Liver (tissue), 9 donors: ENCODE data around the gene TOLLIP. TPM values are rescaled to one million over a fixed set of nuclear protein-coding genes. Genes with fewer than 3 reads are reported as not detected.

ENCODE experiments used
- DNase-seq: peaks from one replicate; pipeline ENCODE4 v3.0.0-alpha.2; 2017; ENCODE audit warnings: low spot score
- H3K27ac ChIP-seq, 2 donors: one replicate each; pipeline ENCODE4 v1.7.0; 2013; ENCODE audit warnings: inconsistent platforms in 2 of 2, low read length in 2 of 2, control low read depth in 1 of 2, low read depth in 1 of 2, mild to moderate bottlenecking in 1 of 2
- H3K27me3 ChIP-seq, 4 donors: one replicate each; pipeline versions ENCODE4 v1.6.1 to v1.7.0; 2013; ENCODE audit warnings: low read length in 3 of 4, inconsistent platforms in 1 of 4, mild to moderate bottlenecking in 1 of 4, moderate library complexity in 1 of 4; ENCODE audit not compliant: control insufficient read depth in 4 of 4, insufficient read depth in 4 of 4
- H3K36me3 ChIP-seq, 4 donors: one replicate each; pipeline versions ENCODE4 v1.6.1 to v1.7.0; 2013; ENCODE audit warnings: low read length in 3 of 4, mild to moderate bottlenecking in 3 of 4, low read depth in 1 of 4, moderate library complexity in 1 of 4; ENCODE audit not compliant: control insufficient read depth in 4 of 4, insufficient read depth in 3 of 4
- H3K4me1 ChIP-seq, 4 donors: one replicate each; pipeline versions ENCODE4 v1.6.1 to v1.7.0; 2013; ENCODE audit warnings: low read length in 3 of 4, mild to moderate bottlenecking in 3 of 4, moderate library complexity in 1 of 4; ENCODE audit not compliant: control insufficient read depth in 4 of 4, insufficient read depth in 4 of 4
- H3K4me3 ChIP-seq, 3 donors: one replicate each; pipeline versions ENCODE4 v1.6.1 to v1.7.0; 2013; ENCODE audit warnings: low read length in 3 of 3, control low read depth in 1 of 3, low read depth in 1 of 3, mild to moderate bottlenecking in 1 of 3
- H3K9ac ChIP-seq, 2 donors: one replicate each; pipeline ENCODE4 v1.7.0; 2013; ENCODE audit warnings: low read length in 2 of 2, mild to moderate bottlenecking in 2 of 2, moderate library complexity in 2 of 2, control low read depth in 1 of 2, low read depth in 1 of 2
- H3K9me3 ChIP-seq, 4 donors: one replicate each; pipeline versions ENCODE4 v1.6.1 to v1.7.0; 2013; ENCODE audit warnings: low read length in 3 of 4; ENCODE audit not compliant: control insufficient read depth in 4 of 4
- EGR1 ChIP-seq, 2 donors: IDR thresholded peaks; 2 replicates each; pipeline ENCODE4 v1.6.1; 2016 to 2018; ENCODE audit warnings: antibody characterized with exemption in 2 of 2, low read depth in 2 of 2
- FOXA2 ChIP-seq: IDR thresholded peaks from 2 replicates; pipeline ENCODE4 v1.6.1; 2016; ENCODE audit warnings: antibody characterized with exemption
- GABPA ChIP-seq, 2 donors: IDR thresholded peaks in 1 of 2; conservative IDR thresholded peaks in 1 of 2; 2 replicates each; pipeline ENCODE4 v1.6.1; 2016; ENCODE audit warnings: antibody characterized with exemption in 2 of 2, mild to moderate bottlenecking in 1 of 2, moderate library complexity in 1 of 2
- HNF4G ChIP-seq: IDR thresholded peaks from 2 replicates; pipeline ENCODE4 v1.6.1; 2016; ENCODE audit warnings: antibody characterized with exemption
- JUND ChIP-seq, 2 donors: IDR thresholded peaks; 2 replicates each; pipeline ENCODE4 v1.6.1; 2016; ENCODE audit warnings: antibody characterized with exemption in 2 of 2
- NR2F2 ChIP-seq: IDR thresholded peaks from 2 replicates; pipeline ENCODE4 v1.6.1; 2016; ENCODE audit warnings: antibody characterized with exemption
- RAD21 ChIP-seq, 2 donors: IDR thresholded peaks; 2 replicates each; pipeline ENCODE4 v1.6.1; 2016; ENCODE audit warnings: antibody characterized with exemption in 2 of 2, mild to moderate bottlenecking in 2 of 2
- RXRA ChIP-seq, 2 donors: IDR thresholded peaks; 2 replicates each; pipeline ENCODE4 v1.6.1; 2017 to 2018; ENCODE audit warnings: antibody characterized with exemption in 2 of 2, mild to moderate bottlenecking in 1 of 2
- SP1 ChIP-seq: IDR thresholded peaks from 2 replicates; pipeline ENCODE4 v1.6.1; 2018; ENCODE audit warnings: antibody characterized with exemption, mild to moderate bottlenecking
- TAF1 ChIP-seq: conservative IDR thresholded peaks from 2 replicates; pipeline ENCODE4 v1.6.1; 2016; ENCODE audit warnings: antibody characterized with exemption, mild to moderate bottlenecking
- WGBS: extraction: QIAGEN DNeasy Blood & Tissue Kit; methylation state at CpG from one replicate; pipeline ENCODE4 v1.1.7; 2013; 5-methylcytosine and 5-hydroxymethylcytosine counted together
- polyA plus RNA-seq, 2 donors: library from polyadenylated mRNA; stranded (reverse) in 1 of 2; unstranded in 1 of 2; fragments of 200-250 nt in 1 of 2; fragments of >200 nt in 1 of 2; fragmentation: Nextera tagmentation in 1 of 2; extraction: Ambion mirVana in 1 of 2; gene quantifications; one replicate each; pipeline versions ENCODE4 v1.2.1 to v1.2.3, GENCODE V29; 2013 to 2015
- total RNA-seq, 2 donors: library from RNA; depleted of rRNA; stranded (reverse); fragments of >200 nt; gene quantifications; one replicate each; pipeline ENCODE4 v1.2.3, GENCODE V29; 2014
- TF ChIP-seq, protein P1 (sequence below): IDR thresholded peaks from 2 replicates; pipeline ENCODE4 v1.6.1; 2016; ENCODE audit warnings: antibody characterized with exemption, mild to moderate bottlenecking
- TF ChIP-seq, protein P2 (sequence below): IDR thresholded peaks from 2 replicates; pipeline ENCODE4 v1.6.1; 2016; ENCODE audit warnings: antibody characterized with exemption
- TF ChIP-seq, protein P3 (sequence below): IDR thresholded peaks from 2 replicates; pipeline ENCODE4 v1.6.1; 2016; ENCODE audit warnings: antibody characterized with exemption
- TF ChIP-seq, protein P4 (sequence below): fragments of 150-350 bp; IDR thresholded peaks from 2 replicates; pipeline ENCODE4 v1.5.1; 2017; ENCODE audit warnings: improper control_type of control experiment, low read depth, low read length; ENCODE audit not compliant: missing input control
- TF ChIP-seq, protein P5 (sequence below): IDR thresholded peaks from 2 replicates; pipeline ENCODE4 v1.6.1; 2016; ENCODE audit warnings: antibody characterized with exemption
- donor health status: healthy.
- donor health status: healthy.
- donor health status: healthy.
- donor health status: healthy.
- donor health status: healthy.

The TOLLIP gene
- total and polyA plus RNA-seq, 4 donors: 27.5 to 102 (median 72.9) TPM

DNA sequence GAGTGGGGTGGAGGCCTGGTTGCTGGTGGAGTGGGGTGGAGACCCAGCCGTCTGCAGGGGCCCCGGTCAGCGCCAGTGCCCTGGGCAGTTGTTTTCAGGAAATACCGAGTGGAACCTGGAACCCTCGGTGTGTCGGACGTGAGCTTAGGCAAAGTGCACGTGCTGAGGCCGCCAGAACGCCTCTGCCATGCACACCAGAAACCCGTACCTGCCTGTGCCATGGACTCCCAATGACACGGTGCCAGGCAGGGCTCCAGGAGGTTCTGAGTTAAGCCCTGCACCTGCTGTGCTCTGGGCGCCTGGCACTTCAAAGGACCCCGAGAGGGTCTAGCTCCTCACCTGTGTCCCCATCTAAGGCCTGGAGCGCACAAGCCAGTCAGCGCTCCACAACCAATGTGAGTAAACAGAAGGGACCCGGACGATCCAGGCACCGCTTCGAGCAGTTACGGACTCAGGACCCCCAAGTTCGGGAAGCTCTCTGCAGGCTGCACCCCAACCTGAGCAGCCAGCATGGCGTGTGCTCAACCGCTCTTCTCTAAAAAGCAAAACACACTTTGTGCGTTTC lies 12.3 kb downstream of the TOLLIP start:
- 51% methylated on average over 25 of the region's 25 CpGs for WGBS
- H3K4me3 ChIP-seq: no peak overlapping the region
- DNase-seq: no peak
- peak overlapping the region; percentile 71 to 72 for H3K9ac ChIP-seq
- peak overlapping the region; percentile 89 to 97 for H3K27ac ChIP-seq
- TF ChIP-seq FOXA2: peak; percentile 4
- TF ChIP-seq, protein P1, sequence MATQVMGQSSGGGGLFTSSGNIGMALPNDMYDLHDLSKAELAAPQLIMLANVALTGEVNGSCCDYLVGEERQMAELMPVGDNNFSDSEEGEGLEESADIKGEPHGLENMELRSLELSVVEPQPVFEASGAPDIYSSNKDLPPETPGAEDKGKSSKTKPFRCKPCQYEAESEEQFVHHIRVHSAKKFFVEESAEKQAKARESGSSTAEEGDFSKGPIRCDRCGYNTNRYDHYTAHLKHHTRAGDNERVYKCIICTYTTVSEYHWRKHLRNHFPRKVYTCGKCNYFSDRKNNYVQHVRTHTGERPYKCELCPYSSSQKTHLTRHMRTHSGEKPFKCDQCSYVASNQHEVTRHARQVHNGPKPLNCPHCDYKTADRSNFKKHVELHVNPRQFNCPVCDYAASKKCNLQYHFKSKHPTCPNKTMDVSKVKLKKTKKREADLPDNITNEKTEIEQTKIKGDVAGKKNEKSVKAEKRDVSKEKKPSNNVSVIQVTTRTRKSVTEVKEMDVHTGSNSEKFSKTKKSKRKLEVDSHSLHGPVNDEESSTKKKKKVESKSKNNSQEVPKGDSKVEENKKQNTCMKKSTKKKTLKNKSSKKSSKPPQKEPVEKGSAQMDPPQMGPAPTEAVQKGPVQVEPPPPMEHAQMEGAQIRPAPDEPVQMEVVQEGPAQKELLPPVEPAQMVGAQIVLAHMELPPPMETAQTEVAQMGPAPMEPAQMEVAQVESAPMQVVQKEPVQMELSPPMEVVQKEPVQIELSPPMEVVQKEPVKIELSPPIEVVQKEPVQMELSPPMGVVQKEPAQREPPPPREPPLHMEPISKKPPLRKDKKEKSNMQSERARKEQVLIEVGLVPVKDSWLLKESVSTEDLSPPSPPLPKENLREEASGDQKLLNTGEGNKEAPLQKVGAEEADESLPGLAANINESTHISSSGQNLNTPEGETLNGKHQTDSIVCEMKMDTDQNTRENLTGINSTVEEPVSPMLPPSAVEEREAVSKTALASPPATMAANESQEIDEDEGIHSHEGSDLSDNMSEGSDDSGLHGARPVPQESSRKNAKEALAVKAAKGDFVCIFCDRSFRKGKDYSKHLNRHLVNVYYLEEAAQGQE: peak; percentile 41
- TF ChIP-seq SP1: no peak
- H3K27me3 ChIP-seq: no peaks in the 10 kb centered on the region
- peaks cover 23 to 62% (median 42%) of the 10 kb centered on the region in 4 donors for H3K4me1 ChIP-seq
- peaks cover 0 to 18% (median 7%) of the 10 kb centered on the region in 4 donors for H3K36me3 ChIP-seq
- H3K9me3 ChIP-seq: no peaks in the 10 kb centered on the region

DNA sequence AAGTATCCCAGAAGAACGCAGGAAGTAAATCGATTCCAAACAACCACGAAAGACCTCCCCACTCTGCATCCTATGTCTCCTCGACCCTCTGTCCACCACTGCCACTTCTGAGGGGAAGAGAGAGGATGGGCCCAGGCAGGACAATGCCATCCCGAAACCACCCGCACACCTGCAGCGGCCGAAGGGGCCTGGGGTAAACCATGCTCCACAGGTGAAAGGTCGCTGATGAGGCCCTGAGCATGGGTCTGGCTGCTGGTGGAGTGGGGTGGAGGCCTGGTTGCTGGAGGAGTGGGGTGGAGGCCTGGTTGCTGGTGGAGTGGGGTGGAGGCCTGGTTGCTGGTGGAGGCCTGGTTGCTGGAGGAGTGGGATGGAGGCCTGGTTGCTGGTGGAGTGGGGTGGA lies 13.1 kb downstream of the TOLLIP start:
- Histone ChIP-seq H3K36me3 (peaks cover 0 to 18% (median 8%) of the 10 kb centered on the region in 4 donors), H3K4me1 (peaks cover 20 to 56% (median 35%) of the 10 kb centered on the region in 4 donors), H3K9me3 (no peaks in the 10 kb centered on the region), H3K27me3 (no peaks in the 10 kb centered on the region), H3K27ac (no peak overlapping the region), H3K4me3 (no peak overlapping the region), H3K9ac (no peak overlapping the region)
- 90% methylated on average over 9 of the region's 9 CpGs for WGBS
- no peak for DNase-seq
- TF ChIP-seq EGR1 (IDR thresholded peaks at IDR 0.05; ENCODE audit: low read depth in 2 of 2) (no peak), RXRA (IDR thresholded peaks at IDR 0.05) (no peak), RAD21 (IDR thresholded peaks at IDR 0.05) (no peak), SP1 (no peak), HNF4G (no peak), NR2F2 (no peak), JUND (IDR thresholded peaks at IDR 0.05) (no peak), GABPA (IDR thresholded peaks at IDR 0.05 in 1 of 2, conservative IDR thresholded peaks at IDR 0.05 in 1 of 2) (no peak), TAF1 (no peak), FOXA2 (no peak)
- TF ChIP-seq, protein P2, sequence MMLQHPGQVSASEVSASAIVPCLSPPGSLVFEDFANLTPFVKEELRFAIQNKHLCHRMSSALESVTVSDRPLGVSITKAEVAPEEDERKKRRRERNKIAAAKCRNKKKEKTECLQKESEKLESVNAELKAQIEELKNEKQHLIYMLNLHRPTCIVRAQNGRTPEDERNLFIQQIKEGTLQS: no peak
- TF ChIP-seq, protein P3, sequence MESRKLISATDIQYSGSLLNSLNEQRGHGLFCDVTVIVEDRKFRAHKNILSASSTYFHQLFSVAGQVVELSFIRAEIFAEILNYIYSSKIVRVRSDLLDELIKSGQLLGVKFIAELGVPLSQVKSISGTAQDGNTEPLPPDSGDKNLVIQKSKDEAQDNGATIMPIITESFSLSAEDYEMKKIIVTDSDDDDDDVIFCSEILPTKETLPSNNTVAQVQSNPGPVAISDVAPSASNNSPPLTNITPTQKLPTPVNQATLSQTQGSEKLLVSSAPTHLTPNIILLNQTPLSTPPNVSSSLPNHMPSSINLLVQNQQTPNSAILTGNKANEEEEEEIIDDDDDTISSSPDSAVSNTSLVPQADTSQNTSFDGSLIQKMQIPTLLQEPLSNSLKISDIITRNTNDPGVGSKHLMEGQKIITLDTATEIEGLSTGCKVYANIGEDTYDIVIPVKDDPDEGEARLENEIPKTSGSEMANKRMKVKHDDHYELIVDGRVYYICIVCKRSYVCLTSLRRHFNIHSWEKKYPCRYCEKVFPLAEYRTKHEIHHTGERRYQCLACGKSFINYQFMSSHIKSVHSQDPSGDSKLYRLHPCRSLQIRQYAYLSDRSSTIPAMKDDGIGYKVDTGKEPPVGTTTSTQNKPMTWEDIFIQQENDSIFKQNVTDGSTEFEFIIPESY: no peak
- TF ChIP-seq, protein P4, sequence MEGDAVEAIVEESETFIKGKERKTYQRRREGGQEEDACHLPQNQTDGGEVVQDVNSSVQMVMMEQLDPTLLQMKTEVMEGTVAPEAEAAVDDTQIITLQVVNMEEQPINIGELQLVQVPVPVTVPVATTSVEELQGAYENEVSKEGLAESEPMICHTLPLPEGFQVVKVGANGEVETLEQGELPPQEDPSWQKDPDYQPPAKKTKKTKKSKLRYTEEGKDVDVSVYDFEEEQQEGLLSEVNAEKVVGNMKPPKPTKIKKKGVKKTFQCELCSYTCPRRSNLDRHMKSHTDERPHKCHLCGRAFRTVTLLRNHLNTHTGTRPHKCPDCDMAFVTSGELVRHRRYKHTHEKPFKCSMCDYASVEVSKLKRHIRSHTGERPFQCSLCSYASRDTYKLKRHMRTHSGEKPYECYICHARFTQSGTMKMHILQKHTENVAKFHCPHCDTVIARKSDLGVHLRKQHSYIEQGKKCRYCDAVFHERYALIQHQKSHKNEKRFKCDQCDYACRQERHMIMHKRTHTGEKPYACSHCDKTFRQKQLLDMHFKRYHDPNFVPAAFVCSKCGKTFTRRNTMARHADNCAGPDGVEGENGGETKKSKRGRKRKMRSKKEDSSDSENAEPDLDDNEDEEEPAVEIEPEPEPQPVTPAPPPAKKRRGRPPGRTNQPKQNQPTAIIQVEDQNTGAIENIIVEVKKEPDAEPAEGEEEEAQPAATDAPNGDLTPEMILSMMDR: no peak
- TF ChIP-seq, protein P1: no peak
- TF ChIP-seq, protein P5, sequence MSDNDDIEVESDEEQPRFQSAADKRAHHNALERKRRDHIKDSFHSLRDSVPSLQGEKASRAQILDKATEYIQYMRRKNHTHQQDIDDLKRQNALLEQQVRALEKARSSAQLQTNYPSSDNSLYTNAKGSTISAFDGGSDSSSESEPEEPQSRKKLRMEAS: no peak
